HPDE6-E6E7 (cell line): Measurements from ENCODE around the gene SOCS7.

Source experiments
- DNase-seq: peaks from one replicate; pipeline ENCODE4 v3.0.0; 2011; ENCODE audit warnings: missing footprints; ENCODE audit errors: extremely low spot score

The SOCS7 gene

DNA sequence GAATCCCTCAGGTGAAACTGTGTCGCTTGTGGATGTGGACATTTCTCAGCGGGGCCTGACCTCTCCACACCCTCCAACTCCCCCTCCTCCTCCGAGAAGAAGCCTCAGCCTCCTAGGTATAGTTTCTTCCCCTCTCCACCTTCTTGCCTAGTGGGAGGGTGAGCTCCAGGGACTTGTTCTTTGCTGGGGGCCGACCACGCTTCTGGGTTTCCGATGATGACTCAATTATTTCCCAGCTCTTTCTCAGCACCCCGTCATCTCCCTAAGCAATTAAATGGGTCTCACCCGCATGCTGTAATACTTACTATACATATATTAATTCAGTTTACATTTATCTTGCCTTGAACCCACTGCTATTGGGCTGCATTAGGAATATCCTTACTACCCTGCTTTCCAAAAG lies 13.1 kb downstream of the SOCS7 start:
- DNase-seq: no peak

DNA sequence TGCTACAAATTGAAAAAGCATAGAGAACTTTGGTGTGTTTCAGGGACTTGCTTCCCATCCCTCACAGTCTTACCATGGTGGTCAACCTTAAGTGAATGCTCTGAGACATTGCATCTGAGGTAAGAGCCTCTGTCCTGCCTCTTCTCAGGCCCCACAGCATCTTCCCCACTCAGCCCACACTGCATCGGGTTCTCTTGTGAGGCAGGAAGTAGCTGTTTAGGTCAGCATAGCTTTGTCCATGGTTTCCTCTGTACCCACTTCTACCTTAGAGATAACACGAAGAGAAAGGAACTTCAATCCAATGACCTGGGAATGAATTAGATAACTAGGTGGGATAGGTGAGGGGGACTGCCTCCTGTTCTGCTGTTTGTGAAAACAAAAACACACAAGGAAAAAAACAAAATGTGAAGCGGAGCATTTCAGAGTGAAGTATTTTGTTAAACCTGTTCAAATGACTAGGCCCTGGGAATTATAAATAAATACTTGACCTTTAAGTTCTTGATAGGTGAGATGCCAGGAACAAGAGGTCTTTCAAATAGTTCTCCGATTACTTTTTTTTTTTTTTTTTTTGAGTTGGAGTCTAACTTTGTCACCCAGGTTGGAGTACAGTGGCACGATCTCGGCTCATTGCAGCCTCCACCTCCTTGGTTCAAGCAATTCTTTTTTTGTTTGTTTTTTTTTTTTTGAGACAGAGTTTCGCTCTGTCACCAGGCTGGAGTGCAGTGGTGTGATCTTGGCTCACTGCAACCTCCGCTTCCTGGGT lies 17.7 kb downstream of the SOCS7 start:
- no peak for DNase-seq

DNA sequence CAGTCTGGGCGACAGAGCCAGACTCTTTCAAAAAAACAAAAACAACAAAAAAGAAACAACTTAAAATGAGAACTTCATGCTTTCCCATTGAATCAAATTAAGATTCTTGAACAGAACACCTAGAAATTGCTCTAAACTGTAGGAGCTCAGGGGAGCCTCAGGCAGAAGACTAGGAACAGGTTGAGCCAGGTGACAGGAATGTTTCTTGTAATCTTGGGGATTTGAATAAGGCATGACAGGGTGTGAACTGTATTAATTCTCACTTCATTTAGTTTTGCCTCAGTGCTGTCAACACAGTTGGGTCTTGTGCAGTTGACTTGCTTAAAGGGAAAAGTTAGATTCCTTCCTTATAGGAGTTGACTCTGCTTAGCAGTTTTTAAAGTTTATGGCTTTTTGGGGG lies 27.8 kb downstream of the SOCS7 start:
- no peak for DNase-seq

DNA sequence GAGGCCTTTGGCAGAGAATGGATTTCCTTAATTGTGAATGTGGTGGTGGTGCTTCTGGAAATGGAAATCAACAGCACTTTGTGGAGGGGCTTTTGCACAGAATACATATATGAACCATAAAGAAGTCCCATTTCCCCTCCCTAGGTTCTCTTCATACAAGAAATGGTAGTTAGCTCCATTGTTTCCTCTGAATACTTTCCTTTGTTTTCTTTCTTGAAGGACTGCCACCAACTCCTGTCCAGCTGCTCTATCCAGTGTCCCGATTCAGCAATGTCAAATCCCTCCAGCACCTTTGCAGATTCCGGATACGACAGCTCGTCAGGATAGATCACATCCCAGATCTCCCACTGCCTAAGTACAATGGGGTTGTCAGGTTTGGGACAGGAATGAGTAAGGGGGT lies 43.4 kb downstream of the SOCS7 start:
- no peak for DNase-seq

DNA sequence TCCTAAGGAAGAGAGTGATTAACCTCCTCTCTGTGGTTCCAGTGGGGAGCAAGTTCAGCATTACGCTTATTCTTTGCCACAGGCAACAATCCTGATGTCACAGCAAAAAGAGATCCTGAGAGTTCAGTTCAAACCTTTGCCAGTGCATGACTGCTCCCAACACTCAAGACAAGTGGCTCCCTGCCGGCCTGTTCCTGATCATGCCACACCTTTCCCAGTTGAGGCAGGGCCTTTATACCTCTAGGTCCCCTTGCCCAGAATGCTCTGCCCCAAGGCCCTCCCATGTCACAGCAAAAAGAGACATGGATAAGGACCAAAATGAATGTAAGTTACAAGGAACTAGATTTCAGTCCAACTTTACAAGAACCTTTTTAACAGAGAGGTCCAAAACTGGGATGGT lies 45.6 kb downstream of the SOCS7 start:
- DNase-seq: no peak

DNA sequence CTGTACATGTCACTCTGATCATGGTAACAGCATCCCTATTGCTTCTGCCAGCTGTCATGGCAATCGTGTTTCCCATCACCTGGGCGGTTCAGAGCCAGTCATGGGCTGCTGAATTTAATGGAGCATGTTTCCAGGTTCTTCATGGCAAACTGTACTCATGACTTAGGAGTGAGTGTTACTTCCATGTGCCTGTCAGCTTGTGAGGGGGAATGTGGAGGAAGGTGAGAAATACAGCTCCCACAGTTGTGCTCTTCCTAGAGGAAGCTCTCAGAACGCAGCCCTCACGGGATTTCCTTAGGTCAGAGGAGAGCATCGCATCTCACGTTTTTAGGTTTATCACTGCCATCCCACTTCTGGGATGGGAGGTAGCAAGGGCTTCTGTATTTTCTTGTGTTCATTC lies 48.6 kb downstream of the SOCS7 start:
- no peak for DNase-seq

DNA sequence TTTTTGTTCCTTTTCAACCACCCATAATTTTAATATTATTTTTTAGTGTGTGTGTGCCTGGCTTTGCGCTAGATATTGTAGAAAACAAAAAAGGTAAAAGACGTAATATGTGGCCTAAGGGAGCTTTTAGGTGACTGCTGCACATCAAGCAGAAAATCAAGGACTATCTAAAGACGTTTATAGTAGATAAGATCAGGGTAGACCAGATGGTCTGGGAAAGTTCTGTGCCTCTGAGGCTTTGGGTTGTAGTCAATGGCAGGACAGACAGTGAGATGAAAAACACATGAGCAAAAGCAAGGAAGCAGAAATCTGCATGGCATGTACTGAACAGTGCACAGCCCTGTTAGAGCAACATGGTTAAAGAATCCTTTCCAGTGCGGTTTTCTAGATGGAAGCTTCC lies 49.8 kb downstream of the SOCS7 start:
- DNase-seq: no peak

DNA sequence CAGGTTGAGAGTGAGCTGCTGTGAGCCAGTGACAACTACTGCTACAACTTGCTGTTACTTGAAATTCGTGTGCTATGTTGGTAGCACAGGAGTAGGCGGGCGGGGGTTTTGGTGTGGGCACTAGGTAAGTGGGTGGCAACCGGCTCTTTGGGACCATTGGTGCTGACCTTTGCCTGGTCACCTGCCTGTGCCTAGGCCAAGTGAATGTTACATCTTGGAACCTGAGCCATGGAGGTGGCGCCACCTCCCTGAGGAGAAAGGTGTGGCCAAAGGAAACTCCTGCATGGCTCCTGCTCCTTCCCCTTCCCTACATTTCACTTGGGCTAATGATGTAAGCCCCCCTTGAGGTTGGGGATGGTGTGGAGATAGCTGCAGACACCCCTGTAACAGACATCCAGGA lies 51.3 kb downstream of the SOCS7 start:
- DNase-seq: no peak

DNA sequence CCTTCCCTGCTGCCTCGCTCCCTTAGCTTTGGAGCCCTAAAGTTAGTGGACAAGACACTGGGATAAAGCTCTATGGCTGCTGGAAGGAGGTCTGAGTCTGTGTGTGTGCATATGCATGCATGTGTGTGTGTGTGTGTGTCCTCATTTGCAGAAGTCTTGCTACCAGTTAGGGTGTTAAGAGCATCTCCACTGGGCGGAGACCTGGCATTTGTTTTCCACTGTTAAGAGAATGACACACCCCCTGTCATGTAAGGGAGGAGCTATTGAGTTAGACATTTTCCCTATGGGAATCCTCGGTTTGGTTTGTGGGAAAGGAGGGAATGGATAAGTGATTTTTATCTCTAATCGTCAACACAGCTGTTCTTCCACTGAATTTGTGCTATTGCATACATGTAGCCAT lies 51.8 kb downstream of the SOCS7 start:
- DNase-seq: no peak

DNA sequence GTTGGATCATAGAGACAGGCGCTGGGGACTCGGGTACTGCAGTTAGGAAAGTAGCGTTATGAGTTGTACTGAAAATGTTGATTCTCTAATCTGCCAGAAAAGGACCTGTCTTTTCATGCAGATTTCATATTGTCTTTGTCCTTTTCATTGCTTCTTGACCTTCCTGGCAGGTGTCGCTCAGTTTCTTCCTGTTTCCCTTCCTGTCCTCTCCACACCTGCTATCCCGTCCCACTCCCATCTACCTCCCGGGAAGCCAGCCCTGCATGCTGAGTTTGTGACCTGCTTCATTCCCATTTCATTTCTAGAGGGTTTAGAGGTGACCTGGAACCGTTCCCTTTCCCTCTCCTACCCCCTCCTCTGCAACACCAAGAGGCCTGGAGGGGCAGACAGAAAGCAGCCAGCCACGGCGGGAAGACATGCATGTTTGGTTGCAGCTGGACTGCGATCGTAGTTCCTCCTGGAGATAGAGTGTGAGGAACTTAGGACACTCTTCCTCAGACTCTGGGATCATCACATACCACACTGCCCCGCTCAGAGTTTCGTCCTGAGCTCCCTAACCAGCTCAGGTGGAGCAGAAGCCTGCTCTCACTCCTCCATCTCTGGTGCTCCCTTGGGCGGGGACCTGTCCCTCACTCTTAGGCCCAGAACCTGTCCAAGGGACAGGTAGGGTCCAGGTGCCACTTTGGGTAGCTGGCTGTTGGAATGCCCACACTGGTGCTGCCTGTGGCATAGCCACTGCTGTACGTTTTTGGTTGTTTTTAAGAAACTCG lies 52.7 kb downstream of the SOCS7 start:
- DNase-seq: no peak

DNA sequence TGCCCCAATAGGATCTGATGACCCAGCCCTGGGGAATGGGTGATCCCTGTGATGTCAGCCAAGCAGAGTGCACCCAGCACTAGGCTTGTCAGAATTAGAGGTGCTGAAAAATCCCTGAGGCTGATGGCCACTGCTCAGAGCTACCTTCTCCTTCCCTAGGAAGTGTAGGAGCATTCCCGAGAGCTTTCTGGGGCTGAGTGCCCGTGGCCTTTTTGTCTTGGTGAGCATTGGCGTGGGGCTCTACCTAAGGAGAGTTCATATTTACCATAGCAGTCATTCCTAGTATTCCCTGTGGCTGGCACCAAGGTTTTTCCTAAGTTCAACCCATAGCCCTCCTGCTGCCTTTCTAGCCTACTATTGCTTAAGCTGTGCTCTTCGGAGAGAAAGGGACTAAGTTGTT lies 54.0 kb downstream of the SOCS7 start:
- no peak for DNase-seq

DNA sequence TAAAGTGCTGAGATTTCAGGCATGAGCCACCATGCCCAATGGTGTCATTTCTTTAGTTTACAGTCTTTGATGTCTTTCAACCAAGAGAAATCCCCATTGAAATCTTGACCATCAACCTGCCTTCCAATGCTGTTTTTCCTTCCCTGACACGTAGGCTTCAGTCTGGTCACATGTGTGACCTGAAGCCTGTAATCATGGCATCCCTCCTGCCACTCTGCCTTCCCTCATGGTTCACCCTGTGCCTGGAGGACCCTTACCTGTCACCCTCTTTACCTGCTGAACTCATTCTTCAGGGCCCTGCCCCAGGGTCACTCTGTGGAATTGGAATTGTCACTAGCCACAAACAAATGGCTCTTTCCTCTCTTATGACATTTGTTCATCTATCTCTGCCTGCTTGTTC lies 58.6 kb downstream of the SOCS7 start:
- no peak for DNase-seq

DNA sequence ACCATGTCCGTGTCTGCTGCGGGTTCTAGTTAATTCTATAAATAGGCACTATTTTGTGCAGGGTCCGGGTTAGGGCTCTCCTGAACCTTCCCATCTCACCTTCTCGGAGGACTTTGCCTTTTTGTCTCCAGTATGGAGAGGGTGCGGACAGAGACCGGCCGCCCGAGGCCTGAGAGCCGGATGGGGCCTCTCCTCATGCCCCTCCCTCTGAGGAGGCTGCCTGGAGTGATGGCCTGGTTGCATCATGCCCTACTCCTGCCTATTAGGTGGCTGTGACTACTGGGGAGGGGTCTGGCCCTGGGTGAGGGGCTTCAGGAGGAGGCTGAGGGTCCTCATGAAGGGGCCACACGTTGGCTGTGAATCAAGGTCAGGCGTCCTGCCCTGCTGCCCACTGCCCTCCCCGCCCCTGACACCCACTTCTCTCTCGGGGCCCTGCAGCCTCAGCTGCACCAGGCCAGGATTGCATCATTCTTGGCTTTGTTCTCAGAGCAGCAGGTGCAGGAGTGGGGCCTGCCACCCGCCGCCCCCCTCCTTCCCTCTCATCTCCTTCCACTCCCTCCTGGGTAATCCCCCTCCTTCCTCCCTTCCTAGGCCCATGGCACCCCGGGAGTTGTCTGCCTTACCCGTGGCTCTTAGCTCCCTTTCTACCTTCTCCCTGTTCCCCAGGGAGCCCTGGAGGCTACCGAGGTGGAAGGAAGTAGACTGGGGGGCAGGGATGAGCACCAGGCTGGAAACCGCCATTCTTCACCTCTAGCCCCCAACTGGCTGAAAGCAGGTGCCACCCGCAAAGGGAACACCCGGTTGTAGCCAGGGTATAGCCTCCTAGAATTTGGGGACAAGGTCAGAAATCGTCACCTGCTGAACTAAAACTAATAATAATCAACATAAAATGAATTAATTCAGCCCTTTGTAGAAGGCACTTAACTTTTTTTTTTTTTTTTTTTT lies 63.9 kb downstream of the SOCS7 start:
- DNase-seq: peak; percentile 54

DNA sequence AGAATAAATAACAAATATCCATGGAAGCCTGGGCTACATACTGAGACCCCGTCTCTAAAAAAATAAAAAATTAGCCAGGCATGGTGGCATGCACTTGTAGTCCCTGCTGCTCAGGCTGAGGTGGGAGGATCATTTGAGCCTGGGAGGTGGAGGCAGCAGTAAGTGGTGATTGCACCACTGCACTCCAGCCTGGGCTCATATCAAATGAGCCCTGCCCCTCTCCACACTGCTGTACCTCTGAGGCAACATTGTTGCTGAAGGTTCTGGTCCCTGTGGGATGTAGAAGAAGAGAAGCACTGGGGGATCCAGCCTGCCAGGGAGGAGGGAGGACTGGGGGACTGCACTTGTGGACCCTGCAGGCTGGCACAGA lies 65.2 kb downstream of the SOCS7 start:
- no peak for DNase-seq

DNA sequence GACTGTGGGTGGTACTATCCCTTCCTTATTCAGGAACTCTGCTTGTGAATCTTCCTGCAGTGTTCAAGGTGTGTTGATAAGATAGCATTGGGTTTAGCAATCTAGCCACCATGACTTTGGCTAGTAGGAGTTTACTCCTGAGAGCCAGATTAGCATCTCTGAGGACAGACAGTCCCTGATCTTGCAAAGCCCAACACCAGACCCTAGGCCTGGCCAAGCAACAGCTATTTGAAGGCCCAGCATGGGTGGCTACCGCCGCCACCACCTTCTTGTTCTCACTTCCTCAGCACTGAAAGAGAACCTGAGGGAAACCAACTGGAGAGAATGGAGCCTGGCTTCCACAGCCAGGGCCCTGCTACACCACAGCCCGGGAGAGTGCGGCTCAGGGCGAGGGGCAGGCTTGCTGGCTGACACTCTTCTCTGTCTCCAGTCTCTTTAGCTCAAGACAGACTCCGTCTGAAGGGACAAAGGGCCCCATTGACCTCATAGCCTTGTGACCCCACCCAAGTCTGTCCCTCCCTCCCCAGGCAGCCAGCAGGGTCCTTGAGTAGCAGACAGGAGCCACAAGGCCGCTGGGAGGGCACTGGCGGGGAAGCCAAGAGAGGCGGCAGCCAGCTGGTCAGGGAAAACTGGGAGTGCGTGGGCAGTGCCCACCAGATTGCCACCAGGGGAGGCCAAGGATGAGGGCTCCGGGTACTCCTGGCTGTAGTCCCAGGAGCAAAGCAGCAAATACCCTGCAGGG lies 65.7 kb downstream of the SOCS7 start:
- no peak for DNase-seq

DNA sequence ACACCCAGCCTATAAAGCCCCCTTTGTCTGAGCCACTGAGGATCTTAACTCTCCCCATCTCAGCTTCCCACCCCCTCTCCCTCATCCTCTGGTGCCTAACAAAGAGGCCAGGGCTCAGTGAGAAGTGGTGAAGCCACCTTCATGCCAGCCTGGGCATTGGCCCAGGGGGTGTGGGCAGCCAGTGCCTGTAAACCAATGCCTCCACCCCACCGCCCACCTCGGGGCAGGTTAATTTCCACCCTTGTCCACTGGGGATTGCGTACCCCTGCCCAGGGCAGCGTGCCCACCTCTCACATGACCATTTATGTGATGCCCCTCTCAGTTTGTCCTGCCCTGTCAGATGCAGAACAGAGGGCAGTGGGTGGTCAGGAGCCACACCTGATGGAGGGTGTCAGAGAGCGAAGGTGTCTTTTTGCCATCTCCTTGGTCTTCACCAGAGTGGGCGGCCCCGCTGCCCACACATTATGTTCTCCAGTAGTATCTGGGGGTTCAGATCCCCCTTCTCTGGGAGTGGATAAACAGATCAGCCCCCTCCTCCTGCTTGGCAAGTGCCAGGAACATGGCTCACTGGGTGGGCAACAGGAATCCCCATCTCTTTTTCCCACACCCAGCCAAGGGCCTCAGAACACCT lies 66.5 kb downstream of the SOCS7 start:
- no peak for DNase-seq

DNA sequence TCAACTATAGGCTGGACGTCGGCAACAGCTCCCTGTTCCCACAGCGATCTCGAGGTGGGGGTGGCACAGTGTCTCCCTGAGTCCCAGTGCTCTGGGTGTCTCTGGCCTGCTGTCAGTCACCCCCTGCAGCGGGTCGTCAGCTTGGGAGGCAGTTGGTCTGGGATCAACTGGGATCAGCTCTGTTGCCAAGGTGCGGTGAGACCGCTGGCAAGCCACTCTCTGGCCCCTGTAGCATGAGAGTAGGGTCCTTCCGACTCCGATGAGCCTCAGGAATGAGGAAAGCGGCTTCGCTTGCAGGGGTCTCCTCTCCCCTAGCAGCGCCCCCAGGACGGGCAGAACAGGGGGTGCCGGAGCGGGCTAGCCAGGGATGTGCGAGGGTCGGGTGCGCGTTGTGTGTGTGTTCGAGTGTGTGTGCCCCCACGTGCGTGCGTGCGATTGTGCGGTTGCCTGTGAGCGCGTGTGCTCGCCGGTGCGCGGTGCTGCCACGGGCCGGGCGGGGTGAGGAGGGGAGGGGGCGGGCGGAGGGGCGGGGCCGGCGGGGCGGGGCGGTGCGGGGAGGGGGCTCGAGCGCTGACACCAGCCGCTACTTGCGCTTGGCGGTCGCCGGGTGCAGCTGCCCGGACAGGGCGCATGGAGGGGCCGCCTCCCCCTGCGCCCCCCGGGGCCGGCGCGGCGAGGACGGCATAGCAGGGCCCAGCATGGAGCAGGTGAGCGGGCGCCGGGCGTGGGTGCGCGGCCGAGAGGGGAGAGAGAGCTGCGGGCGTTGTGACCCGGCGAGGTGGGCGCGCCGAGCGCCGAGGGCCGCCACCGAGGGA lies 67.3 kb downstream of the SOCS7 start:
- no peak for DNase-seq

DNA sequence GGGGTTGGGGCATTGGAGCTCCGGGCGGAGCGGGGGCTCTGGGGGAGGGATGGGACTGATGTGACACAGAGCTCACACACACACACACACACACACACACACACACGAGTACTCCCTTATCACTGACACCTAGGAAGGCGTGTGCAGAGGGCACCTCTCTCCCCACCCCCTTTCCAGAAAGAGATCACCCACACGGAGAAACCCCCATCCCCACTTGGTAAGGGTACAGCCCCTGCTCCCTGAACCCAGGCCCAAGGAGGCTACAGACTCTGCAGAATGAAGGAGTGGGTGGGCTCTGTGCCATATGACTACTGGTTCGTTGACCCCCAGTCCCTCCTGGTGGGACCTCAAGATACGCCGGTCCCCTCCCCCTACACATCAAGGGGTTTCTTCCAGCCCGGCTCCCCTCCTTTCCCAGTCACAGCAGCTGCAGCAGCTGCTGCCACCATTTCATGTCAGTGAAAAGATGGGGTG lies 67.9 kb downstream of the SOCS7 start:
- DNase-seq: no peak

DNA sequence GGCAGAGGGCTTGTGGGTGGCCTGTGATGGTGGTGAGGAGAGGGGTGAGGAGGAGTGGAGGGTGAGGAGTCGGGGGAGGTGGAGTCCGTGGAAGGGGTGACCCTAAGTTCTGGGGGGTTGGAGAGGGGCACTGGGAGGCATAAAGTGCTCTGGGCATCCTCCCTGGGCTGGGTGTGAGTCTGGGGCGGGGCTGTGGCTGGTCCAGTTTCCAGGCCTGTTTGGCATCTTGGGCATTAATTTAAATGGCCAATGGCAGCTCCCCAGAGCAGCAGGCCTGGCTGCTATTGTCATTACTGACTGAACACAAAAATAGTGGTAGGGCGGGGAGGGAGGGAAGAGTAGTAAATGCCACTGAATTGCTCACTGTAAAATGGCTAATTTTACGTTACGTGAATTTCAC lies 68.9 kb downstream of the SOCS7 start:
- DNase-seq: no peak

DNA sequence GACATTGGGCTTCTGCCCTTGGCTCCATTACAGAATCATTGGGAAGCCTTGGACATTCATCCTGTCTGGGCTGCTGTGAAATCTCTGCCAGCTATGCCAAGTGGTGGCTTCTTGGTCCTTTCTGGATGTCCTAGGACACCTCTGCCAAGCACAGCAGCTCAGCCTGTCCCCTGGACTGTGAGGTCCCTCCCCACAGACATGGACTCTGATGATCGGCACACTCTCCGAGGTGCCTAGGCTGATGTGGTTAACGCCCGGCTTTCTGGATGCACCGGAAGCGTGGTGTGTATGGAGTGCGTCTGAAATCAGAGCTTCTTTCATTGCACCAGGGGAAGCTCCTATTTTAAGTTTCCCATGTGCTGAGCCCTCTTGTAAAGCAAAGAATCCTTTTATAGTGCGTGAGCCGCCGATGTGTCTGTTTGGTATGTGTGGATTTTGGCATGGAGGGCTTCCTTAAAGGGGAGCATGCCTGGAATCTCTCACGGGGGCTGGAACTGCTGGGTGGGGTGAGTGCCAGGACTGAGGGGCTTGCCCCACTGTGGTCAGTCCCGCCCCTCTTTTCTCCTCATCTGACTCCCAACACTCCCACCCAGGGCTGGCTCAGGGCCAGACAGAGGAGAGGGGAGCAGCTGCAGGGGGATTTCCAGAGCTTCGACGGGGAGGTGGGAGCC lies 69.7 kb downstream of the SOCS7 start:
- DNase-seq: no peak
